NCI-H82 treated with DMSO at 0.1 percent for 48 hours (cell line): ENCODE data around the gene CDKAL1.

Experiments used
- DNase-seq: peaks from one replicate; lab custom pipeline; 2025; ENCODE audit not compliant: unreplicated experiment; lab: John Stamatoyannopoulos, UW

CDKAL1 gene

DNA sequence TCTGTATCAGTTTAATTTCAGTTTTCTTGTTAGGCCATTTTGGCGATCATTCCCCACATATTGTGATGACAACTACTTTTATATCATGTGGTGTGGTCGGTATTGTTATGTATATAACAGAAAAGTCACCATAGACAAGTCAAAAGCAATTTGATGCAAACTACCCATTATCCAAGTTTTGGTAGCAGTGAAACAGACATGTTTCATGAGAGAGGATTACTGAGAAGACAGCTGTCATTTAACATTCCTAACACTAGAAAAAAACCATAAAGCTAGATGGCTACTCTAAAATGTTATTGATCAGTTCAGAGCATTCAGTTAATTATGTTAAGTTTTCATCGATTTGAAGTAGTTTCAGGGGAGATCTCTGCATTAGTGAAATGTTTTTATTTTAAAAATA is 597.1 kb downstream of the CDKAL1 start:
- DNase-seq, result no peak

DNA sequence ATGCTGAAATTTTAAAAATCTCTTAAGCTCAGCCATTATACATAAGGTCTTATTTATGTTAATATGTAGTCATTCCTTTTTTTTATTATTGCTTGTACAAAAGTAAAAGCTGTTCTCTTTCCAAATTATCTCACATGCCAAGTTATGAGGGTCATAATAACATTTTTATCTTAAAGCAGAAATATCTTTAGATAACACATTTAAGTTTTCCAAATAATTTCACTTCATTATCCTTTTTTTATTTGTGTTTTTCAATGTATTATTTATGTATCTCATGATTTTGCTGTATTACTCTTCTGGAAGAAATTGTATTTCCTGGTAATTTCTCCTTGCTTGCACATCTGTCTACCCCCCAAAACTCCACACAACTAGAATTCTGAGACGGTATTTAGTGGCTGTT is 598.2 kb downstream of the CDKAL1 start:
- DNase-seq, result no peak

DNA sequence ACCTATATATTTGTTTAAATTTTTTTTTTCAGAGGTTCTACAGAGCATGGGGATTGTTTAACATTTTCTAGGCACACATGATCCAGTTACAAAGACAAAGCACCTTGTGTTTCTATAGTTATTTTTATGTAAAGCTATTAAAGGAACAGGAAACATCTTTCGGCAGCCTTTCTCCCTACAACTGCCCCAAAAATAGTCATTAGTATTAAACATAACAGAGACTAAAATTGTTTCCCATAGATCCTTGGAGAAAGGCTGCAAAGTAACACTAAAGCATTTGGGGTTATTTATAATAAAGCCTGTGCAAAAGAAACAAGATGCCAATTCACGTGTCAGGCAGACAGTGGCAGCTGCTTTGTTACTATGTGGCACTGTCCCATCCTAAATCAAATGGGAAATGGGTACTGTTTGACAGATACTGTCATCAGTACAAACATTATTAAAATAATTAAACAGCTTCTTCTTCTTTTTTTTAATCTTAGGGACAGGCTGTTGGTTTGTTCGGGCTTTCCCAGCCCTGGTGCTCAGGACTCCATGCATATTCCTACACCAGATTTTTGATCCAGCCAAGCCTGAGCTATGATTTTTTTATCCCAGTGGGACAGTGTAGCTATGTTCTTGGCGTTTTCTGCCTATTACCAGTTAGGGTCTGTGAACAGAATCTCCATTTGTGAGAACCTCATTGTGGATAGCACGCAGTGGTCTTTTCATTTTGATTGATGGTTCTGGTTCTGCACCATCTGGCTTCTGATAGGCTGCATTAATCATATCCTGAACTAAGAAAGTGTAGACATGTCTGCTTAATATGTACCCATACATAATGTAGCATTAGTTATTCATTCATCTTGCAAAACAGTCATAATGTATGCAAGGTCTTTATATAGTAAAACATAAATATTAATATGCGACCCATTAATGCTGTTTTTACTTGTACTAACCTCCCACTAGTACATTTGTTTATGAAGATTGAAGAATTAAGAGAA is 598.9 kb downstream of the CDKAL1 start:
- peak; percentile 29 for DNase-seq

DNA sequence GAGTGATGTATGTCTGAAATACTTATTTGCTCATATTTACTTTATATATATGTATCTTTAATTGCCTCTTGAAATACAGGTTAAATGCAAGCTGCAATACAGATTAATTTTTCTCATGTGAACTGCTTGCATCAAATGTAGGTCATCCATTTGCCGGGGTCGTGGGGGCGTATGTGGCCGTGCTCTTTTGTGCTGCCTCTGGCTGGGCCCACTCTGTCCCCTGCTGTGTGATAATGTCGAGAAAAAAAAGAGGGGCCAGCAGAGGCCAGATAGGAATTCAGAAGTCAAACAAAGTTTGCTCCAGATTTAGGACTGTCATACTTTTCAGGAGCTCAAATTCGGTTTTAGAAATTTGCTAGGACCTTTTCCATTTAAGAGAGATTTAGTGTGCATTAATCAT is 599.6 kb downstream of the CDKAL1 start:
- peak; percentile 35 for DNase-seq

DNA sequence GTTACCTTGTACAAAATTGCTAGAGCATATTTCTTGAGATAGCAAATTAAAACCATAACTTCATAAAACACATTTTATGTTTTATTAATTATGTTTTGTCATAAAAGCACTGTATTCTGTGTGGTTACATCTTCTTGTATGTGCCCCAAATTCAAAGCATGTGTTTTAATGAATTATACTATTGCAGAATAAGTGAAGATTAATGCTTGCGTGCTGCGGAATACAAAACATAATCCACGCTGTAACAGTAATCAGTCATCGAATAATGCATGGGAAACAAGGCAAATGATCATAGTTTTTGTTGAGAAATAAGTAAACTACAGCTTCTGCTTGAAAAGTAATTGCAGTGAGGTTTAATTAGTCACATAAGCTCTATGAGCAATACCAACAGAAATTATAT is 600.1 kb downstream of the CDKAL1 start:
- no peak for DNase-seq

DNA sequence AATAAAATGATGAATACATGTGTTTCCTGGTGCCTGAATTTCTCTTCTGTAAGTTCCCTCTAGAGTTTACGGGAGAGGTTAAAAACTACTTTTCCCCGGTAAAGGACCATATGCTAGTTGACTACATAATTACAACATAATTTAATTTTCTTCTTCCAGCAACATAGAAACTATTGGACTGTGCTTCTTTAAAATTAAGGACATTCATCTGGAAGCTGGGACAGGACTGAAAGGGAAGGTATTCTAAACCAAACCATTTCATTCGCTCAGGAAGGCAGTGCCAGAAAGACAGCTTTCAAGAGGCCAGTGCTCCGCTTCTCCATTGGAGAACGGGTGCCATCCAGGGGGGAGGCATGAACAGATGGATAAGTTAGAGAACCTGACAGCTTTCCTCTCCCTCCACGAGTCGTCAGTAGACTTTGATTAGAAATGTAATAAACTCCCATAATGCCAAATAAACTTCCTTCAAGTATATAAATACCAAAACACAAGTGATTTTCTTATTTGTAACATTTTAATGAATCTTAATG is 601.3 kb downstream of the CDKAL1 start:
- DNase-seq, result no peak

DNA sequence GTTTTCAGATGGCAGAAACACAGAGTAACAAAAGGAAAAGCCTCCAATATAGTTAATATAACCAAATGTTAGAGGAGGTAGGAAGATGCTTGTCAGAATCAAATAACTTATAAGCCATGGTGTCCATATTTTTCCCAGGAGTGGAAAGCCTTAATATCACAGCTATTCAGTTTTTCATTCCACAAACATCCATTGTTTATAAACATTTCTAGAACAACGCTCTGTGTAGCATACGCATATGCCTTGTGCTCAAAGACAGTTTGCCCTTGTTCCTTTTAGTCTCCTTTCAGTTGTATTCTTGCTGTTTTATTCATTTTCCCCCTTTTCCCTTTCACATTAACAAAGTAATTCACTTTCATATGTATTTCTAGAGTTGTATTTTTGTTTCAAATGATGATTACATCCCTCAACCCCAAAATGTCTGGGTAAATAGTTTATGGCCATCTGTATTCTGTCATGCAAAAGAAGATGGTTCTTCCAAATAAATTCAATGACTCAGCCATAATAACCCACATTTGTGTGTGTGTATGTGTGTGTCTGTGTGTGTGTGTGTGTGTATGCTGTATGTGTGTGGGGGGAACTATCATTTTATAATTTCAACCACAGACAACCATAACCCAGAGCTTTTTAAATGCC is 603.6 kb downstream of the CDKAL1 start:
- DNase-seq, result no peak

DNA sequence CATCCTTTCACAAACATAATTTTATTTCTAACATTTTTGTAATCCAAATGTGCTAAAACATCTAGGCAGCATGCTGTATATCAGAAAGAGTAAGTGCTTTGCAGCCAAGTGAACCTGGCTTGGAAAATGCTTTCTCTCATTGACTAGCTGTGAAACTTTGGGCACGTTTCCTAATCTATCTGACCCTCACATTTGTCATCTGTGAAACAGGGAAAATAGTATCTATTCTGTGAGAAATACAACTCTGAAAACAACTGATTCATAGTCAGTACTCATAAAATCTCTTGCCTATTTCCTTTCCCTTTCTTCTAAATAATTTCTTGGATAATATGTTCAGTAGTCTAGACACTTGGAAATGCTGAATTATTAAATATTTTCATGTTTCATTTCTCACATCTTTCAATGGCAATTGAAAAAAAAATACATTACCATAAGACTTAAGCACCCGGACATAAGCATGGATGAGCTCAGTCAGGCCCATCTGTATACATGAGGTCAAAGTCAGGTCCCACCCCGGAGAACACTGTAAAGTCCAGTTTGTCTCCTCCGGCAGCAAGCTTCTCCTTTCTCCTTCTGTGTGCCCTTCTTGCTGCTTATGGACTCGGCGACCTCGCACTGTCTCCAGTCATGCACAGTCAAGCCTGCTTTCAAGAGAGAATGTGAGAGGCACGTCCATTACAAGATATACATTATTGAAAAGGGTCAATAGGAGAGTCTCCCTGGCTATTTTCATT is 604.2 kb downstream of the CDKAL1 start:
- no peak for DNase-seq

DNA sequence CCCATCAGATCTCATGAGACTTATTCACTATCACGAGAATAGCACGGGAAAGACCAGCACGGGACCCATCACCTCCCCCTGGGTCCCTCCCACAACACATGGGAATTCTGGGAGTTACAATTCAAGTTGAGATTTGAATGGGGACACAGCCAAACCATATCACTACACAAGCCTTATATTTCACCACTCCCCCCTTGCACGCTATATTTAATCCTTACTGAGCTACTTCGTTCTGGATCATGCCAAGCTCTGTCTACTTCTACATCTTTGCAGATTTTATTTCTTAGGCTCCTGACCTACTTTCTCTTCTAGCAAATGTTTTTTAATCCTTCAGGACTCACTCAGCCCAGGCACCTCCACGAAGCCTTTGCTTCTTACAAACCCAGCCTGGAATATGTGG is 606.7 kb downstream of the CDKAL1 start:
- no peak for DNase-seq

DNA sequence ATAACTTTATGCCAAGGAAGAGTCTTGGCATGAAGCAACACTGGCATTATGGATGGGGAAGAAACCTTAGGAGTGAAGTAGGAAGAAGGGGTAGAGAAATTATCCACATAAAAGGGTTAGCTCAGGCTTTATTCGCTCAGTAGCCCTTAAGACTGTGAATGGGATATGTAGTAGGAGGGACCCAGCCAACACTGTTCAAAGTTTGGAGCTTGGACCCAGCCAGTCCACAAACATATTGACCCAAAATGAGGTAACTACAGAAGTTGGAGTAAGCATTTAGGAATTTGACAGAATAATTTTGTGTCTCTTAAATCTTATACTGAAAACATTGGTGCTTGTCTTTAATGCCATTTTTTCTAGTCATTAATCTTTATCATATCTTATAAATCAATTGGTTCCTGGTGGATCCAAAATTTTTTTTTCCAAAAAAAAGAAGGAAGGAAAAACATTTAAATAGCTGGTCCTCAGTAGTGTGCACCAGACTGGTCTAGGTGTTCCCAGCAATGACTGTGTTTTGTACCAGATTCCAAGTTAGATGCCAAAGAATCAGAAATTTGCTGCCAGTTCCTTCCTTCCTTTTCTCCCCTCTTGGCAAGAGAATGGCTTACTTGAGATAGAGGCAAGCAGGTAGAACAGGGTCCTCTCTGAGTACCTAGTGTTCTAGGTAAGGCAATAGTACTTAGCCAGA is 607.5 kb downstream of the CDKAL1 start:
- DNase-seq, result no peak

DNA sequence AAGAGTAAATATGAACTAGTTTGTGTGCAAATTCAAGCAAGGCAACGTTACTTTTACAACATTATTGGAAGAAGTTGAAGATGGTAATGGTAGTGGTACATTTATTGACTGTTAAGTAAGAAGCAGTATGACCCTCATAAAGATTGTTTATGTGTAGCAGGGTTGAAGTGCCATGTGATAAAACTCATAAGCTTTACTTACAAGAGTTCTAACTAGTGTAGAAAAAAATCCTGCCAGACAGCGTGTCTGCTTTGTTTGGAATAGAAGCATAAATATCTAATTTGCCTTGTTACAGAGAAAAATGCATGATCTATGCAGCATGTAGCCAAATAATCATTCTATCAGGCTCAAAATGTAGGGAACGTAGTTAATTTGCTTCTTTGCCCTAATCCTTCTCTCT is 608.5 kb downstream of the CDKAL1 start:
- no peak for DNase-seq

DNA sequence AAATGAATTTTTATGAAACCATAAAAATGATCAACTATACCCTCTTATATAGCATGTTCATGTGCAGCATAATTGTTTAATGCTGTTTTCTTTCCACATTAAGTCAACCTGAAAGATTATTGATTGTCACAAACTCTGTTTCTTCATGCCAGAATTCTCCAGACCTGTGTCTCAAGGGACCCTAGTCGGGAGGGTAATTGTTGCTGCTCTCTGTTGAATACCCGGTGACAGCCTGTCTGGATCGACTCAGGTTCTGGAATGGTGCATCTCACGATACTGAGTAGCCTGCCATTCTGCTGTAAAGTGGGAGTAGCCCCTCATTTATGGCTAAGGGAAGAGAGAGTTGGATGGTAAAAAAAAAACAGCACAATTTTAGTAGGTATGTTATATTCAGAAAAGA is 609.4 kb downstream of the CDKAL1 start:
- DNase-seq, result no peak

DNA sequence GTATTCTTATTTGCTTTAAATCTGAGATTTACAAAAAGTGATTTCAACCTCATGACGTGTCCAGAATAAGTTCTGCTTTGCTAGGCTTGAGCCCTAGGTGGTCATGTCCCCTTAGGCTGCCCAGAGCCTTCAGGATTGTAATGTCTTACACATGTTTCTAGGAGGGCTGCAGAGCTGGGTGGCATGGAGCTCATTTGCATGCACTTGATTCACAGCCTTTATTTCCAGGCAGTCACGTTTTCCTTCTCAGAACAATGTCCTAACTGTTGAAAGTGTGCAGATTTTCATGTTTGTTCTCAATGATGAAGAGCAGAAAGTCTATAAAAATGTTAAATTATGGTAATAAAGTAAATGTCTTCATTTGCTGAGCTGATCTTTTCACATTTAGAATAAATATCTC is 610.7 kb downstream of the CDKAL1 start:
- DNase-seq, result no peak

DNA sequence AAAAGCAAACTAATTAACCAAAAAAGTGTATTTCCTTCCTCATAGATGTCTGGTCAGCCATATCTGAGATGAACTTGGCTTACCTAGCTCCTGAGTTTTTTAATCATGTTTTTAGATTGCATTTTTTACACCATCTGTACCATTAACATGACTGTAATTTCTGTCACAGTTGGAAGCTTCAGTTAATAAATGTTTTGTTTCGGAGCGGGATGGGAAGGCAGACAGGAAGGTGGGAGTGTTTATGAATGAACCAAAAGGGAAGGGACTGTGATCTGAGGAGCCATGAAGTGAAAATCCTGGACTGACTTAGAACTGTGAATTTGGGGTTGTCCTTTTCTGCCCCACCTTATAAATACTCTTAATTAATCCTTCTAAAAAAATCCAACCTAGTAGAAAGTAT is 613.7 kb downstream of the CDKAL1 start:
- DNase-seq, result no peak

DNA sequence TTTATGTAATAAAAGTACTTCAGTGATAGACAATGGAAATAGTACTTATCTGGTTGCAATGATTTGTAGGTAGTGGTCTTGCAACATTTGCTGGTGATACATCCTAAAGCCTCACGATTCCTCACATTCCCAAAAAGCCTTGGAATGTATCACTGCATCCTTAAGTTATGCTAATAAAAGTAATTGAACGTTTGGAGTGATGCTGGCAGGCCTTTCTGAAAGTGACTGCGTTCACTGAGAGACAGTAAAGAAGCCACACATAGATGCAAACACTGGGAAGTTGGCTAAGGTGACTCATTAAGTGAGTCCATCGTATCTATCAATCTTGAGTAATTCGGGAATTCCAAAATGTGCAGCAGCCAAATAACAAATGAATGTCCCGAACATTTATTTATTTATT is 615.2 kb downstream of the CDKAL1 start:
- DNase-seq, result no peak

DNA sequence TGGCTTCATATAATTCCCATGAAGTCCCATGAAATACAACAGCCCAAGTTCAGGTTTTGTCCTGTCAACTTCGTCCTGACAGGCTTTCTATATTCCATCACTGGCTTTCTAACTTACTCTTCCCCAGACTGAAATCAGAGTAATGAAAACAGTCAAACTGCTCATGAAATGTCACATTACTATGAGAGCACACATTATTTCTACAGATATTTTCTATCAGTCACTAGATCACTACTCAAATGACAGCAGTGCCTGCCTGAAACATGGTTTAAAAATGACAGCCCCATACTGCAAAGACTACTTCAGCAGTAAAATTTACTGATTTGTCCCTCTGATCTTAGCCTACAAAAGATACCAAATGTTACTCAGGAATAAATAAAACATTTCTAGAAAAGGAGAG is 616.4 kb downstream of the CDKAL1 start:
- no peak for DNase-seq

DNA sequence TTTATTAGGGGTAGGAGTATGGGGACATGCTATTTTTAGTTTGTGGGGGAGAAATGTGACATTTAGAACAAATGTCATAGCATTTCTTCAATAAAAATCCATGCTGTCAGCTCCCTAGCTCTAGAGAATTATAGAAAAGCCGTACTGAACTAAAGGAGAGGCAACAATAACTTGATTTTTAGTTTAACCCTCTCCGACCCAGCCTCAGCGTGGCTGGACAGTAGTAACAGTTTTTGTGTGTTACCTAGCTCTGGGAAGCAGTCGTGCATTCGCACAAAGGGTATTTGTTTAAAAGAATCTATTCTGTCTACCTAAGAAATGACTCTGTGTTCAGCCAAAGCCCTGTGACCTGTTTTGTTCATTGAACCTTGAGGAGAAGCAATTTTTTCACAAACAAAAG is 616.9 kb downstream of the CDKAL1 start:
- no peak for DNase-seq

DNA sequence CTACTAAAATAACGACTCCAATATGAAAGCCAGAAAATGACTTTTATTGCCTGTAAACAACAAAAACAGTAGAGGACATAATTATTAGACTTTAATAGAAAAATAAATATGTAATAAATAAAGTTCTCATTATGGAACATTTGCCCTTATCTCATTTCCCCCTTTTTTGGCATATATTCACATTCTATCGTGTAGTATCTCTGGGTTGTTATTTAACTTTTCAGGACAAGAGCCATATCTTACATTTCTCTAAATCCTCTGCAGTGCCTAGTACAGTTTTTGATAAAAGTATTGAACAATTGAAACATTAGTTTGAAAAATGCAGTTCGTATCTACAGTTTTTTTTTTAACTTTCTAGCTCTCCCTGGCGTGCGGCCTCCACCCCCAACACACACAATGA is 617.3 kb downstream of the CDKAL1 start:
- DNase-seq, result no peak

DNA sequence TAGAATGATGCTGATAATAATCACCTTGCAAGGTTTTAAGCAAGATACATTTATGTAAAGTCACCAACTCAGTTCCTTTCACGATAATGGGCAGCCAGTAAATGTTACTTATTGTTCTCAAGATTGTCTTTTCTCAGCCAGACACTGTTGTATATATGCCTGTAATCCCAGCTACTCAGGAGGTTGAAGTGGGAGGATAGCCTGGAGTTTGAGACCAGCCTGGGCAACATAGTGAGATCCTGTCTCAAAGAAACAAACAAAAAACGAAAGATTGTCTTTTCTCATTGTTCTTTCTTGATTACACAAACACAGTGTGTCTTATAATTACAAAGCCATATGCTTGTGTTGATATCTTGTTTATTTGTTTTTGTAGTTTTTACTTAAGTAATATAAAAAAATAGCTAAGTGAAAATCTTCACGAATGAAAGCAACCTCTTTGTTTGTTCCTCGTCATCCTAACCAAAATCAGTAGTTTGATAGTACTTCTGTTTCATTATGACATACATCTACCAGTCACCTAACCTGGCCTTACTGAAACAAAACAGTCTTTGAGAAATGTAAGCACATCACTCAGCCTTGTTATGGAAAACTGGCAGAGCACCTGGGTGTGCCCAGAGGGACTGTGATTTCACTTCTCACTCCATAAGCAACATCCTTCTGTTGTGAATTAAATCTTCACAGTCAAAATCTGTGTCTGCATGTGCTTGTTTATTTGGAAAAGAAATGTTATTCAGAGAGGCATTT is 623.1 kb downstream of the CDKAL1 start:
- no peak for DNase-seq

DNA sequence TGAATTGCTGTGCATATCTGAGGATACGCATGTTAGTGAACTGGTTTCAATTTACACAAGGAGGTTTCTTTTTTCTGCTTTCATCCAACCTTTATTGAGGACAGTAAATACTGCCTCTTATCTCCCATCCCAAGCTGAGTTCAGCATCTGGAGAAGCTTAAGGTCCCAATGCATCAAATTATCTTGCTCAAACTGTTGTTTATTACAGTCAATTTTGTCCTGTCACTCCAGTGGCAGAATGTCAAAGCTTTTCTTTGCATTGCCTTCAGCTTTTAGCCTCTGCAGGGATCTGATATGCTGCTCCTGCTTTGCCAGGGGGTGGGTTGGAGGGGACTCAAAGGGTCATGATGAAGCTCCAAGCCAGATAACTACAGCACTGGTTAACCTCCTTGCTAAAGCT is 623.9 kb downstream of the CDKAL1 start:
- no peak for DNase-seq
